Fibroblast of skin of back (primary cell): Measurements from ENCODE around the gene TRDN.
"Not testable (repeated sequence)": the region's sequence is repeated elsewhere in the genome, so short reads cannot be mapped to it uniquely, and the experiment has no call there.

Experiments used
- DNase-seq: peaks from one replicate; pipeline ENCODE4 v3.0.0-alpha.2; 2013

TRDN gene

GRCh38 chr6:123398072-123398471 lies 238.7 kb downstream of the TRDN start:
- DNase-seq = no peak

- DNase-seq = peak; percentile 2
These were observed 243.4 kb downstream of the TRDN start for GRCh38 chr6:123393331-123393730.

- no peak for DNase-seq
These were observed 253.0 kb downstream of the TRDN start for GRCh38 chr6:123383718-123384117.

- DNase-seq = peak; percentile 2
These were observed 256.5 kb downstream of the TRDN start for GRCh38 chr6:123380257-123380656.

- DNase-seq = no peak
These were observed 264.0 kb downstream of the TRDN start for GRCh38 chr6:123372737-123373136.

GRCh38 chr6:123363912-123364311 lies 272.8 kb downstream of the TRDN start:
- DNase-seq = no peak

- DNase-seq = no peak
These were observed 276.4 kb downstream of the TRDN start for GRCh38 chr6:123360359-123360758.

GRCh38 chr6:123352705-123353104 lies 284.0 kb downstream of the TRDN start:
- DNase-seq = no peak

- DNase-seq = no peak
These were observed 284.5 kb downstream of the TRDN start for GRCh38 chr6:123352279-123352678.

- DNase-seq = no peak
These were observed 292.9 kb downstream of the TRDN start for GRCh38 chr6:123343836-123344235.

GRCh38 chr6:123338394-123338793 lies 298.4 kb downstream of the TRDN start:
- no peak for DNase-seq

- DNase-seq = no peak
These were observed 303.6 kb downstream of the TRDN start for GRCh38 chr6:123333000-123333756.

GRCh38 chr6:123332070-123332469 lies 304.7 kb downstream of the TRDN start:
- no peak for DNase-seq

- no peak for DNase-seq
These were observed 307.4 kb downstream of the TRDN start for GRCh38 chr6:123329337-123329736.

GRCh38 chr6:123323452-123324329 lies 313.1 kb downstream of the TRDN start:
- DNase-seq = no peak

- DNase-seq = no peak
These were observed 315.7 kb downstream of the TRDN start for GRCh38 chr6:123321020-123321419.

- peak; percentile 4 for DNase-seq
These were observed 319.9 kb downstream of the TRDN start for GRCh38 chr6:123316733-123317323.

GRCh38 chr6:123314459-123314858 lies 322.3 kb downstream of the TRDN start:
- not testable (repeated sequence) for DNase-seq

- no peak for DNase-seq
These were observed 327.6 kb downstream of the TRDN start for GRCh38 chr6:123309130-123309529.

GRCh38 chr6:123306334-123306733 lies 330.4 kb downstream of the TRDN start:
- no peak for DNase-seq

- DNase-seq = no peak
These were observed 341.1 kb downstream of the TRDN start for GRCh38 chr6:123295672-123296071.

- DNase-seq = no peak
These were observed 341.6 kb downstream of the TRDN start for GRCh38 chr6:123295181-123295580.

GRCh38 chr6:123288649-123289048 lies 348.1 kb downstream of the TRDN start:
- DNase-seq = no peak
